ENCODE data around the gene NBL1. TPM values are rescaled to one million over a fixed set of nuclear protein-coding genes. Genes with fewer than 3 reads are reported as not detected.
"Not testable (repeated sequence)": the region's sequence is repeated elsewhere in the genome, so short reads cannot be mapped to it uniquely, and the experiment has no call there.

NBL1 gene
- polyA plus RNA-seq, 10 donors: 21.7 to 79.8 (median 34.8) TPM

DNA sequence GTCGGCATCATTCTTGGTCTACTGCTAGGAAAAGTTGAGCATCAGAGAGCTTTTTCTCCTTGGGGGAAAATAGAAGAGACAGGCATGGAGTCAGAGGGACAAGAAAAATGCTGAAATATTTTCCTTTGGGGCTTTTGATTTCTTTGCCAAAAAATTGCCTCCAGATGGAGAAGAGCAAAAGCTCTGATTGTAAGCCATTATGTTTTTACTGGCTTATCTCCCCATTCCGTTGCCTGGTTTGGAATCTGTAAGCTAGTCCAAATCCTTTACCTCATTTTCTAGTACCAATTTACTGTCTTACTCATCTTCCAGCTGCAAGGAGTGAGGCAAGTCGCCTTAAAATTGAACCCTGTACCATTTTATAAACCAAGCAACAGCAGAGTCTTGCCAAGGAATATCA is 23.3 kb upstream of the NBL1 start:
- no peak for DNase-seq

- no peak for DNase-seq
Measured at GRCh38 chr1:19621274-19621950, 22.7 kb upstream of the NBL1 start.

DNA sequence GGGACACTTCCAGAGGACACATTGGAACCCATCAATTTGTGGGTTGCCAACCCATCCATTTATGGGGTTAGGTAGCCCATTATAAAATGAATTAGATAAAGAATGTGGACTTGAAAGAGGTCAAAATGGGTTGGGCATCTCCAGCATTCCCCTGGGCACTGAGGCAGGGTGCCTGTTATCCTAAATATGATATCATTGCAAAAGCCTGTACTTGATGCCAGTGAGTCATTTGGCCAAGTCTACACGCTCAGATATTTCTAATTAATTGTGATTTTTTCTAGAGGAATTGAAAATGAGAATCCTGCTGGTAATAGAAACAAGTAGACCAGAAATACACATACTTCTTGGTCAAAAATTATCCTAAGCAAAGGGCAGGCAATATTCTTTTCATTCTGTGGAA is 21.9 kb upstream of the NBL1 start:
- no peak for DNase-seq

DNA sequence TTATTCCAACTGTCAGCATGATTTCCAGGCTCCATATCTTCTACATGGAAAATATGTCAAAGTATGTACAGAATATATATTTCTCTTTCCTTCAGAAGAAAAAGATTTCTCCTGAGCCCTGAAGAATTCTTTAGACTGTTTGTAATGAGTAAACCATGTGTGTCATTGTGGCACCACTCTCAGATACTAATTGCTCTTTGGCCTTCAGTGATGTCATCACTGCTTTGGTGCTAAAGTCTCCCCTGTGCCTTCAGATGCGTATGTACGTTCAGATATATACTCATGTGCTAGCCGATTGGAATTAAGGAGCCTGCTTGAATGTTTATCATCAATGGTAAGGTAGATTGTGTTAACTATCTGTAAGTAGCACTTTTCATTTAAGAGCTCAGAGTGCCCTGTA is 20.6 kb upstream of the NBL1 start:
- peak in 1 of 3 donors; percentile 28 for DNase-seq

DNA sequence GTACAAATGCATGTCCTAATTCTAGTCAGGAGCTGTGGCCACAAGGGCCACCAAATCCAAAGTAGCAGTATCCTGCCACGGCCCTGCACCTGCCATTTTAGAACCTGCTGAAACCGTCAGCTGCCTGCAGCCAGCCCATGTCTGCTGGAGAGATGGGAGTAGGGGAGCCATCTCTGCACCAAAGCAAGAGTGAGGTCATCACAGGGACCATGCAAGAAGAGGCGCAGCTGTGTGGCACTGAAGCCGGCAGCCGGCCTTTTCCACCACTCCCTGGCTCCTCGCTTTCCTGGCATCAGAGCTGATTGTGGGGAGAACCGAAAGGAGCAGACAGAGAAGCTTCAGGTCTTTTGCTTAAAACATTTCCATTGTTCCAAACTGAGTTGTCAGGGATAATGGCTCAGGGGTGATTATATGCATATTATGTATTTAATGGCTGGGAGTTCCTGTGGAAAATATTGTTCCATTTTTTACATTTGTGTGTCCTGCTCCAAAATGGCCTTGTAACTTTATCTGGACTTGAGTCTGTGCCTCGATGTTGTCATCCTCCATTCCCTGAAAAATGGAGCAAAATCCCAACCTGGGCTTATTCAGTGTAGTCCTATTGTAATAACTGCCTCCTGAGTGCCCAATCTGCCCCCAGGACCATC is 18.7 kb upstream of the NBL1 start:
- peak in 2 of 3 donors; percentile 61 to 64 for DNase-seq

GRCh38 chr1:19628879-19629278 is 15.2 kb upstream of the NBL1 start:
- no peak for DNase-seq

DNA sequence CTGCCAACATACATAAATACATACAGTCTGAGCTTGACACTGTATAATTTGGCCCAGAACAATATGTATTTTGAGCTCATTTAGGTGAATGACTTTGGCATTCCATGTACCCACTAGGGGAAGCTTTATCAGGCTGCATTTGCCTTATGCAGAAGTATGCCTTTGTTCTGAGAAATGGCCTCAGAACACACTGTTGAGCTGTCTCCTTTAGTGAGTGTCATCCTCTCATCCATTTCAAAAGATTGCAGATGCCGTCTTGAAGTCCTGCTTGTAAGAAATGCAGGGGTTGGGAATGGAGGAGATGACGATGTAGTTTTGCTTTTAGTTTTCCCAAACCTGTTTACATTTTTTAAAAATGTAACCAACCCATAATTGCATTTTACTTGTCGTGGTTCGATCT is 14.8 kb upstream of the NBL1 start:
- no peak for DNase-seq

DNA sequence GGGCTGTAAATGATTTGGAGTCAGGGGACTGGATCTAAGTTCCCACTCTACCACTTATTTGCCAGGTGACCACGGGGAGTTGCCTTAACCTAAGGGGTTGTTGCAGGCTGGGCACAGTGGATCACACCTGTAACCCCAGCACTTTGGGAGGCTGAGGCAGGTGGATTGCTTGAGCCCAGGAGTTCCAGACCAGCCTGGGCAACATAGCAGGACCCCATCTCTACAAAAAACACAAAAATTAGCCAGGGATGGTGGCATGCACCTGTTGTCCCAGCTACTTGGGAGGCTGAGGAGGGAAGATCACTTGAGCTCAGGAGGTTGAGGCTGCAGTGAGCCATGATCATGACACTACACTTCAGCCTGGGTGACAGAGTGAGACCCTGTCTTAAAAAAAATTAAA is 13.9 kb upstream of the NBL1 start:
- not testable (repeated sequence) for DNase-seq

DNA sequence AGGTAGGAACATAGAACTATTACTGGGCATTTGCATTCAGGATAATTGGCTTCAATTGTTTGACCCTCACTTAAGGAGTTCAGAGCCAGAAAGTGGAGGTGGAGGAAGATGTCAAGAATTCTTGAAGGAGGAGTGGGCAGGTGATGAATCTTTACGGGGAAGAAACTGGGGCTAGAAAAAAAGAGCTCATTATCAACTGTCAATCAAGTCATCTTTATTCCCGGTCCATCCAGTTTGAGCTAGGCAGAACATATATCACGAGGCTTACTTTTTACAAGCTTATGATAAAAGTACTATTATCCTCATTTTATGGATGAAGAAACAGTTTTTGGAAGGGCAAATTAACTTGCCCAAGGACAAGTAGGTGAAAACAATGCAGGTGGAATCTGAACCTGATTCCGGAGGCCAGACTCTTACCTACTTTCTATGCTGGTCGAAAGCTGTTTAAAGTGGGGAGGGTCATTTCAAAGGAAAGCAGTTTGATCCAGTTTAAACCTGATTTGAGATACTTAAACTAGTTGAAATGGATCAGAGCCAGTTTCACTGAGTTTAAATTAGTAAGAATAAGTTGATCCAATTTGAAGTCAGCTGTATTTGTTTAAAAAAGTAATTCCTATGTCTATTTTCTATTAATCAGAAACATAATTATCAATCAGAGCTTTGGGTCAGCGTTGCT is 13.3 kb upstream of the NBL1 start:
- DNase-seq: no peak

DNA sequence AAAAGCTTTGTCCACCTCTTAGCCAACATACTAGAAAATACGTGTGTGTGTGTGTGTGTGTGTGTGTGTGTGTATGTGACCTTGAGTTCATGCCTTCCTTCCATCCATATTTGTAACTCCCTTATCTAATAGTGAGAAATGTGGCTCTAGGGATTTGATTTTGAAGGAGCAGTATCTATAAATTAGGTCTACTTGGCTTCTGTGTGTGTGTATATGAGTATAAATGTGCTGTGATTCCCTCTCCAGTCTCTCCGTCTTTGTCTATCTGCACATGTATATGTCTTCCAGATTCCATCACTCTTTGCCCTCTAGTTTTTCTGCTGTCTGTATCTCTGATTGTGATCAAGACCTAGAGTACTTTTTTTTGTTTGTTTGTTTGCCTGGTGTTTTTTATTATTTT is 11.9 kb upstream of the NBL1 start:
- no peak for DNase-seq

DNA sequence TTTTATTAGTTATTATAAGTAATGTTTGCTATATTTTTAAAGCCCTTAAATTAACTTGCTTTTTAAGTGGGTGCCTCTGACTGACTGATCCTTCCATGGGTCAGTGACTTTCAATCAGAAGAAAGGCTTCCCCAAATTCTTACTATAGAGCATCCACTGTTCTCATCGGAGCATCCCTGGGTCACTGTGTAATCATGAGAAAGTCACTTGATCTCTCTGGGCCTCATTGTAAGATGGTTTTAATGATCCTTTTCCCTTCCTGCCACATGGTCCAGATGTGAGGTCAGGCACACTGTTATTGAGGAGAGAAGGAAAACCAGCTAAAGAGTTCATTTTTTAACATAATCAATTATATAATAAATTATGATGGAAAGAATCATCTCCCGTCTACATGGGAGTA is 11.0 kb upstream of the NBL1 start:
- no peak for DNase-seq

DNA sequence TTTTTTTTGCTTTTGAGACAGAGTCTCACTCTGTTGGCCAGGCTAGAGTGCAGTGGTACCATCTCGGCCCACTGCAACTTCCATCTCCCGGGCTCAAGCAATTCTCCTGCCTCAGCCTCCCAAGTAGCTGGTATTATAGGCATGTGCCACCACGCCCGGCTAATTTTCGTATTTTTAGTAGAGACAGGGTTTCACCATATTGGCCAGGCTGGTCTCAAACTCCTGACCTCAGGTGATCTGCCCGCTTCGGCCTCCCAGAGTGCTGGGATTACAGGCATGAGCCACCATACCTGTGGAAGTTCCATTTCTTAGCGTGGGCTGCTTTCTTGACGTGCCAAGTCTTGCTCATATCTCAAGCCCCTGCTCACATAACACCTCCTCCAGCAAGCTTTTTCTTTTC is 9.0 kb upstream of the NBL1 start:
- DNase-seq: not testable (repeated sequence)

GRCh38 chr1:19635646-19636045 is 8.5 kb upstream of the NBL1 start:
- no peak for DNase-seq

GRCh38 chr1:19636065-19636464 is 8.0 kb upstream of the NBL1 start:
- DNase-seq: no peak

DNA sequence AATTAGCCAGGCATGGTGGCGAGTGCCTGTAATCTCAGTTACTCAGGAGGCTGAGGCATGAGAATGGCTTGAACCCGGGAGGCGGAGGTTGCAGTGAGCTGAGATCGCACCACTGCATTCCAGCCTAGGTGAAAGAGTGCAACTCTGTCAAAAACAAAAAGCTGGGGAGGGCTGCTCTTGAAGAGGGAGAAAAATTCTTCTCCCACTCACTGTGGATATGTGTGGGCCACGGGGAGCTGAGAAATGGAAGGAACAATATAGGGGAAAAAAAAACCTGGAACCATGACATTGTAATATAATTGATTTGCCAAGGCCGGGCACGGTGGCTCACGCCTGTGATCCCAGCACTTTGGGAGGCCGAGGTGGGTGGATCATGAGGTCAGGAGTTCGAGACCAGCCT is 7.4 kb upstream of the NBL1 start:
- DNase-seq: not testable (repeated sequence)

DNA sequence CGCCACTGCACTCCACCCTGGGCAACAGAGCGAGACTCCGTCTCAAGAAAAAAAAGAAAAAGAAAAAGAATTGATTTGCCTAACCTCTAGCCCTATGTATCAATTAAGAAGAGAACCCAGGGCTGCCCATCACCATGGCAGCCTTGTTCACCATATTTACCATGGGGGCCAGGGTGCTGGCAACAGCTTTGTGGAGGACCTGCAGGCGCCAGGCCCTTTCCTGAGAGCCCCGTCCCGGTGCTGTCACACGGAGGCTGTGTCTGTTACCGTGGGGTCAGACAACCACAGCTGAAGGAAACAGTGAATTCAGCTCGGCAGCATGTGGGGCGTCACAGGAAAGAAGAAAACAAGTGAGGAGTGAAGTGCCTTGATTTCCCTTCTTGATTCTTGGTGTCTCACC is 6.5 kb upstream of the NBL1 start:
- DNase-seq: no peak

GRCh38 chr1:19639228-19639627 is 4.9 kb upstream of the NBL1 start:
- DNase-seq: not testable (repeated sequence)

DNA sequence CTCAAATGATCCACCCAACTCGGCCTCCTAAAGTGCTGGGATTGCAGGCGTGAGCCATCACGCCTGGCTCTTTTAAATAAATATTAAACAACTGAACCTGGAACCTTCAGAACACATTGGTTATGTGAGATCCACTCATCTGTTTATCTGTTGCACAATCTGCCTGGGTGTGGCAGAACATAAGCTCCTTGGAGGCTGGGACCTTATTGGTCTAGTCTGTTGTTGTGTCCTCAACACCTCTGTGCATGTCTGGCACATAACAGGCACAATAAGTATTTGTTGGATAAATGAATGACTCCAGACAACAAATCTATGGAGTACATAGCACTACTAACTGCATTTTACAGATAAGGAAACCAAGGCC is 4.1 kb upstream of the NBL1 start:
- DNase-seq: no peak

DNA sequence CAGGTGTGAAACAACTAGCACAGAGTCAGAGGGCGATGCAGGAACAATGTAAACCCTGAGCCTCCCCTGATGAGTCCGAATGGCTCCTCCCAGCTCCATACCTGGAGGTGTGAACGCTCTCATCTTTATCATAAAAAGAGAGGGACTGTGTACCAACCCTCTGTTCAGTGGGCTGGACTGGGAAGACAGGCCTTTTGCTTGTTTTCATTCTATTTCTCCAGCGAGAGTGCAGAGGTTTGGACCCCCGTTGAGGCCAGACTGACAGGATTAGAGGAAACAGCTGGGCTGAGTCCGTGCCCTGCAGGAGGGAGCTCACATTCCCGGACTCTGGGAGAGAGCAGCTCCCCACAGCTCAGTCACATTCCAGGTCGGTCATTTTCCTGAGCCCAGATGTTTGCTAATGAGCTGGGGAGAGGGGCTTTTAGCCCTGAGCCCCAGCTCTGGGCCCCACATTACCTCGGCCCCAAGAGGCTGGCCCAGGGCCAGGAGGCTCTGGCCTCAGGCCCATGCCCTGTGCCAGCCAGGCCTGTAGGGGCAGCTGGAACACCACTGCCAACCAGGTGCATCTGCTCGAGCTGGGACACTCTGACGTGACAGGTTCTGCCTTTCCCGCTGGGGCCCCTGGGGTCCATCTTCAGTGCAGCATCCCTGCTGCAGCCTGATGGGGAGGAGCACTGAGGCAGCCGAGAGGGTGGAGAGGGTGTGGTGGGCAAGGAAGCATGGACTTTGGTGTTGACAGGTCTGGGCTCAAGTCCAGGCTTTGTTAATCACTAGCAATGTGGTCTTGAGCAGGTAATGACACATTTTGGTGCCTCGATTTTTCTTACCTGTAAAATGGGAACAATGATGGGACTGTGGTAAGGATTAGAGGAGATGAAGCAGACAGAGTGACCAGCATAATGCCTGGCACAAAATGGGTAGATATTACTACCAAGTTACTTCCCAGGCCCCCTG is 3.5 kb upstream of the NBL1 start:
- DNase-seq: peak in 1 of 3 donors; percentile 44

- DNase-seq: no peak
Measured at GRCh38 chr1:19643121-19643520, 990 bp upstream of the NBL1 start.

- no peak for DNase-seq
Measured at GRCh38 chr1:19644395-19644680, 227 bp downstream of the NBL1 start.

DNA sequence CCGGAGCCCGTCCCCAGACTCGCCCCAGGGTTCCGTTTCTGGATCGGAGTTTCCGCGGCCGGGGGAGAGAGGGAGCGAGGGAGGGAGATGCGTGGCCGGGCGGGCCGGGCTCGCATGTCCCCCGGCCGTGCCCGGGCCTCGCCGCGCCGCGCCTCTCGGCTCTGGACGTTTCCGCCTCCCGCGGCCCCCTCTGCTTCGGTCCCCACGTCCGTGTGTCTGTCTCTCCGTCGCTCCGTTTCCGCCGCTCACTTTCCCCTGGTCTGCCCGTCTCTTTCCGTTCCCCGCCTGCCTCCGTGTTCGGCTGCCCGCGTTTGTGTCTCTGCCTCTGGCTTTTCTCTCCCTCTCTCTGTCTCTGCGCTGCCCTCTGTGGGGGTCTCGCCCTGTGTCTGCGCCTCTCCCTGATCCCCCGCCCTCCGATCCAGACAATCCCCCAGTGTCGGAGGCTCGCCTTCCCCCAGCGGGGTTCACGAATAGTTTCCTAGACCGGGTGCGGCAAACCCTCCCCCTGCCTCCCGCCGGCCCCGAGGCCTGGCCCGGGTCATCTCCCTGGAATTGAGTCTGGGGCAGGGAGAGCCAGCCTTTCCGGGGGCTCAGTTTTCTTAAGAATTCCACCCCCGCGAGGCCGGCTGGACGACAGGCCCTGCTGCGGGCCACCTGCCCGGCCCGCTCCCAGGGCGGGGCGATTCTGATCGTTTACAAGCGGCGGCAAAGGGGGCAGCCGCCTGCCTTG is 735 bp downstream of the NBL1 start:
- peak in 2 of 3 donors; percentile 44 to 82 for DNase-seq
